K562 (cell line): ENCODE results near the gene CDKN2AIP. TPM values are rescaled to one million over a fixed set of nuclear protein-coding genes. Genes with fewer than 3 reads are reported as not detected.
A peak's percentile ranks its signal among the peaks of the same experiment; 100 is the strongest.

ENCODE experiments used
- ATAC-seq: fragments of 200-7000 bp; cut with Tn5 transposase; 3 replicates; pipeline ENCODE4 v1.9.1; 2020; ENCODE audit warnings: moderate library complexity
- BruUV-seq: library from RNA; stranded (reverse); fragments of 400-500 nt; replicated peaks from 2 replicates; lab custom pipeline; 2021; lab: Mats Ljungman, UMichigan
- CTCF ChIA-PET: fragments of 300-600 bp; formaldehyde crosslinking; extraction: SDS; loops from one replicate; lab custom pipeline; 2021; ENCODE audit warnings: low intra/inter-chr PET ratio; lab: Yijun Ruan, JAX
- POLR2A ChIA-PET: fragments of 300-600, 350-650 bp; sonication (Branson Sonifier 250); formaldehyde crosslinking; extraction: SDS; loops from one replicate; lab custom pipeline; 2021; ENCODE audit warnings: antibody characterized with exemption, inconsistent platforms; lab: Yijun Ruan, JAX
- DNase-seq, 4 experiments: peaks; one replicate each; pipeline versions ENCODE4 v3.0.0 to v3.0.0-alpha.2; 2011 to 2018; ENCODE audit warnings: low spot score in 3 of 4, mixed read lengths in 3 of 4; ENCODE audit errors: extremely low read depth in 1 of 4
- FAIRE-seq: peaks from 2 replicates; lab custom pipeline; 2011; peaks lifted over from hg19 to GRCh38; lab: Jason Lieb, UNC
- H2AFZ ChIP-seq: 2 replicates; pipeline ENCODE4 v1.6.0; 2011; ENCODE audit warnings: low read depth, low read length, control low read depth, inconsistent platforms
- H3K27ac ChIP-seq: fragments of 200-600 bp; 3 replicates; pipeline ENCODE4 v1.8.0; 2011; ENCODE audit warnings: low read depth, mild to moderate bottlenecking, control low read depth, inconsistent platforms, low read length, moderate library complexity, mixed read lengths; ENCODE audit errors: extremely low read depth
- H3K27me3 ChIP-seq, 2 experiments: fragments of 300-600 bp in 1 of 2; 2 replicates in 1 of 2; 3 replicates in 1 of 2; pipeline versions ENCODE4 v1.6.0 to v1.8.0; 2011; ENCODE audit warnings: inconsistent platforms in 2 of 2, low read length in 2 of 2, mild to moderate bottlenecking in 1 of 2, mixed read lengths in 1 of 2, moderate library complexity in 1 of 2; ENCODE audit not compliant: control insufficient read depth in 2 of 2, insufficient read depth in 2 of 2
- H3K36me3 ChIP-seq: fragments of 300-600 bp; 3 replicates; pipeline ENCODE4 v1.8.0; 2011; ENCODE audit warnings: mild to moderate bottlenecking, low read length, inconsistent platforms; ENCODE audit not compliant: control insufficient read depth, insufficient read depth
- H3K4me1 ChIP-seq, 2 experiments: fragments of 200-600 bp in 1 of 2; replicated peaks in 1 of 2; 2 replicates in 1 of 2; 3 replicates in 1 of 2; pipeline versions ENCODE4 v1.5.1 to v1.8.0; 2011; ENCODE audit warnings: inconsistent platforms in 2 of 2, low read length in 2 of 2, mild to moderate bottlenecking in 1 of 2, mixed read lengths in 1 of 2, moderate library complexity in 1 of 2; ENCODE audit not compliant: control insufficient read depth in 2 of 2, insufficient read depth in 2 of 2
- H3K4me2 ChIP-seq: 2 replicates; pipeline ENCODE4 v1.6.1; 2011; ENCODE audit warnings: low read length, control low read depth, inconsistent platforms, mixed read lengths; ENCODE audit not compliant: insufficient read depth
- H3K4me3 ChIP-seq: fragments of 200-600 bp; sonication (generic), shearing (Covaris generic); 2 replicates; pipeline ENCODE4 v1.5.1; 2016; ENCODE audit warnings: control low read depth, inconsistent platforms
- H3K79me2 ChIP-seq: fragments of 200-600 bp; 3 replicates; pipeline ENCODE4 v1.8.0; 2011; ENCODE audit warnings: low read length, inconsistent platforms; ENCODE audit not compliant: control insufficient read depth, insufficient read depth
- H3K9ac ChIP-seq, 2 experiments: 2 replicates each; pipeline versions ENCODE4 v1.6.0 to v1.6.1; 2011; ENCODE audit warnings: low read depth in 2 of 2, low read length in 2 of 2, control low read depth in 1 of 2, inconsistent platforms in 1 of 2, mild to moderate bottlenecking in 1 of 2, mixed read lengths in 1 of 2; ENCODE audit not compliant: insufficient read depth in 1 of 2
- H3K9me1 ChIP-seq: one replicate; pipeline ENCODE4 v1.6.0; 2011; ENCODE audit warnings: inconsistent platforms, mild to moderate bottlenecking, low read length, moderate library complexity; ENCODE audit not compliant: control insufficient read depth, insufficient read depth
- H3K9me3 ChIP-seq: replicated peaks from 2 replicates; pipeline ENCODE4 v1.5.1; 2011; ENCODE audit warnings: low read depth, low read length, inconsistent platforms; ENCODE audit not compliant: control insufficient read depth, insufficient read depth
- H4K20me1 ChIP-seq: replicated peaks from 2 replicates; pipeline ENCODE4 v1.6.1; 2011; ENCODE audit warnings: low read length, inconsistent platforms, mixed read lengths; ENCODE audit not compliant: control insufficient read depth, insufficient read depth
- ARID3B ChIP-seq: fragments of 250-450 bp; sonication (Bioruptor Pico); IDR thresholded peaks from 2 replicates; pipeline ENCODE4 v1.4.0; 2020; ENCODE audit warnings: borderline replicate concordance
- CCAR2 ChIP-seq: fragments of 200-400 bp; formaldehyde crosslinking; IDR thresholded peaks from 2 replicates; pipeline ENCODE4 v1.6.1; 2017; ENCODE audit warnings: mild to moderate bottlenecking, low read depth, low read length
- DEAF1 ChIP-seq: fragments of 450-650 bp; formaldehyde crosslinking; IDR thresholded peaks from 2 replicates; pipeline ENCODE4 v1.4.0; 2020; ENCODE audit warnings: mild to moderate bottlenecking, moderate library complexity
- ELF4 ChIP-seq: fragments of 450-650 bp; formaldehyde crosslinking; IDR thresholded peaks from 2 replicates; pipeline ENCODE4 v1.4.0; 2022; ENCODE audit warnings: missing genetic modification characterization
- ETS1 ChIP-seq: conservative IDR thresholded peaks from 2 replicates; pipeline ENCODE4 v1.6.1; 2011; ENCODE audit warnings: low read depth, mild to moderate bottlenecking, low read length; ENCODE audit not compliant: control insufficient read depth
- MAFF ChIP-seq: IDR thresholded peaks from 2 replicates; pipeline ENCODE4 v1.6.1; 2012; ENCODE audit warnings: low read length, improper control_type of control experiment
- MAFG ChIP-seq: fragments of 450-650 bp; conservative IDR thresholded peaks from 2 replicates; pipeline ENCODE4 v1.6.1; 2016; ENCODE audit warnings: missing genetic modification characterization, missing compliant biosample characterization
- MEF2D ChIP-seq: conservative IDR thresholded peaks from 2 replicates; pipeline ENCODE4 v1.6.1; 2016; ENCODE audit warnings: low read depth, missing genetic modification characterization, missing compliant biosample characterization
- NCOA1 ChIP-seq: fragments of 450-650 bp; IDR thresholded peaks from 2 replicates; pipeline ENCODE4 v1.6.1; 2016; ENCODE audit warnings: low read depth
- SETDB1 ChIP-seq: IDR thresholded peaks from one replicate; pipeline ENCODE4 v1.6.1; 2012; ENCODE audit warnings: low read length, control low read depth, inconsistent platforms
- ZBTB8A ChIP-seq: fragments of 450-650 bp; IDR thresholded peaks from 2 replicates; pipeline ENCODE4 v1.6.1; 2018; ENCODE audit warnings: mild to moderate bottlenecking, moderate library complexity; ENCODE audit not compliant: partially characterized antibody
- ZFP91 ChIP-seq: sonication (generic); formaldehyde crosslinking; IDR thresholded peaks from 2 replicates; pipeline ENCODE4 v1.8.0; 2022; ENCODE audit warnings: mild to moderate bottlenecking, missing genetic modification reagents
- ZNF316 ChIP-seq: fragments of 450-650 bp; IDR thresholded peaks from 2 replicates; pipeline ENCODE4 v1.6.1; 2016
- ZNF780A ChIP-seq: fragments of 250-450 bp; sonication (Bioruptor Pico); IDR thresholded peaks from 2 replicates; pipeline ENCODE4 v1.5.0; 2021; ENCODE audit warnings: mild to moderate bottlenecking
- WGBS: fragments of 100-300 bp; shearing (Covaris generic); methylation state at CpG from one replicate; pipeline ENCODE4 v1.1.6; 2016; ENCODE audit warnings: low coverage, mixed read lengths; ENCODE audit not compliant: insufficient coverage; ENCODE audit errors: missing lambda C conversion rate; 5-methylcytosine and 5-hydroxymethylcytosine counted together
- in situ Hi-C: fragments of 300-500 bp; cut with MboI; formaldehyde crosslinking; loops from 4 replicates; pipeline ENCODE4 v1.15.0; 2018; ENCODE audit warnings: inconsistent platforms, mixed read lengths
- intact Hi-C: fragments of 100-400 bp; cut with micrococcal nuclease; formaldehyde crosslinking; loops from 2 replicates; pipeline ENCODE4 v1.14.2; 2022
- polyA plus RNA-seq, 8 experiments: library from polyadenylated mRNA; depleted of rRNA in 4 of 8; stranded (reverse) in 5 of 8; unstranded in 3 of 8; fragments of >200 nt; fragmentation: Nextera tagmentation in 2 of 8; fragmentation: Illumina TruSeq in 1 of 8; extraction: Ambion mirVana in 2 of 8; extraction: Trizol in 1 of 8; gene quantifications; 2 replicates each; pipeline versions ENCODE4 v1.2.1 to v1.2.3, GENCODE V29; 2011 to 2014; ENCODE audit warnings: inconsistent platforms in 1 of 8, missing spikeins in 1 of 8
- total RNA-seq, 7 experiments: library from RNA; depleted of rRNA in 6 of 7; stranded (reverse); fragments of >200 nt in 6 of 7; fragmentation: Illumina TruSeq in 2 of 7; extraction: Trizol in 2 of 7; gene quantifications; 2 replicates each; pipeline versions ENCODE4 v1.2.1 to v1.2.3, GENCODE V29; 2011 to 2021; ENCODE audit warnings: low replicate concordance in 1 of 7

The CDKN2AIP gene
- total and polyA plus RNA-seq, 9 of the 15 experiments (the other 6 are each of a cell fraction or from before 2014, with no cell fraction given), result 5.9 to 22.0 (median 19.7) TPM

GRCh38 chr4:183468210-183469095 lies 24.0 kb downstream of the CDKN2AIP start:
- Histone ChIP-seq H2AFZ (no peak overlapping the region), H3K27me3 (no peaks in the 10 kb centered on the region), H3K9me3 (no peaks in the 10 kb centered on the region), H3K4me2 (no peak overlapping the region), H3K27ac (no peak overlapping the region), H4K20me1 (no peaks in the 10 kb centered on the region), H3K79me2 (no peaks in the 10 kb centered on the region), H3K36me3 (no peaks in the 10 kb centered on the region), H3K9me1 (no peaks in the 10 kb centered on the region), H3K9ac (no peak overlapping the region), H3K4me1 (no peaks in the 10 kb centered on the region), H3K4me3 (no peak overlapping the region)
- DNase-seq, result no peak
- ChIA-PET POLR2A (no interaction called here), CTCF (no interaction called here)
- TF ChIP-seq ELF4 (CRISPR knock-in tag) (no peak), SETDB1 (no peak), MEF2D (tag) (no peak), ZBTB8A (no peak), ARID3B (CRISPR knock-in tag) (no peak), ZFP91 (CRISPR knock-in tag) (no peak), ZNF780A (CRISPR knock-in tag) (no peak), CCAR2 (no peak), MAFG (tag) (peak; percentile 35; the same call in 1 of the 2 replicates), NCOA1 (no peak), ZNF316 (peak; percentile 66), ETS1 (no peak), MAFF (peak; percentile 20; the same call in 1 of the 2 replicates), DEAF1 (no peak)
- ATAC-seq, result no peak
- BruUV-seq, result no TSS peak
- no peak for FAIRE-seq
- in situ Hi-C loops, result loop anchor here (25.0 kb wide), 1 partner anchor 694 kb away; no protein-coding TSS in a partner anchor
- WGBS, result 8% methylated on average over 7 of the region's 7 CpGs
- intact Hi-C loops, result no loop called here
